ENCODE measurements around the gene CCNQ. TPM values are rescaled to one million over a fixed set of nuclear protein-coding genes. Genes with fewer than 3 reads are reported as not detected.

CCNQ gene
- total RNA-seq, result 10 to 100 TPM; 26.9 to 27.6 TPM
- polyA plus RNA-seq (ENCODE audit: insufficient read depth, low read depth, low replicate concordance), result 19.6 TPM
- long read RNA-seq, donor 1, transcript CCNQ-204 (5 exons, 1,306 nt), result major isoform, 7 of 13 reads
- long read RNA-seq, donor 1, partial matches to known transcripts, result 0 of 13 reads
- long read RNA-seq, donor 1, other reads (novel, unspliced or antisense), result 0 of 13 reads
- long read RNA-seq, donor 2, partial matches to known transcripts, result 88 of 122 reads
- long read RNA-seq, donor 2, other reads (novel, unspliced or antisense), result 28 of 122 reads

DNA sequence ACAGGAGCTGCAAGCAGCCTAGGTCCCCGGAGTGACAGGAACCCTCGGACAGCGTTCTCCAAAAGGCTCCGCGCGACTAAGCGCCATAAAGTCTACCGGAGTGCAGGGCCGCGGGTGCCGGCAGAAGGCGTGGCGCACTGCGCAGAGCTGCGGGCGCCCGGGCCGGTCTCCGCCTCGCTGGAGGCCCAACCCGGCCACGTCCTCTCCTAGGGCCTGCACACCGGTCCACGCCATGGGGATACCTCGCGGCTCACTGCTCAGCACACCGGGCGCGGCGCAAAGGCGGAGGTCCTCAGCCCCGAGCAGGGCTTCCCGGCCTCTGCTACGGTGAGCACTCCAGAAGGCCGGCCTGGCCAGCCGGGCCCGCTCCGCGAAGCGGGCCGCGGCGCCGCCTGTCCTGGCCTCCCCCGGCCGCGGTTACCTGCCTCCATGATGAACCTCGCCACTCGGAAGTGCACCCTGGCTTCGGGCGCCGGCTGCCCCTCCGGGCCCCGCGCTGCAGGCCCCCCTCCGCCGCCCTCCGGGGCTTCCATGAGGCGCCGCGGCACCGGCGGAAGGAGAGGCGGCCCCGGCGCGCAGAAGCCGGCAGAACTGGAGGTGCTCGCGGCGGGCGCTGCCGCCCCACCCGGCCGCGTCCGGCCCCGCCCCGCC, at the start of gene CCNQ:
Gene CCNQ (minus strand): TSS at position 599 of the 651 bp plus-strand sequence. CDS start 66 bp downstream, at position 533.
- TF ChIP-seq, protein P1, sequence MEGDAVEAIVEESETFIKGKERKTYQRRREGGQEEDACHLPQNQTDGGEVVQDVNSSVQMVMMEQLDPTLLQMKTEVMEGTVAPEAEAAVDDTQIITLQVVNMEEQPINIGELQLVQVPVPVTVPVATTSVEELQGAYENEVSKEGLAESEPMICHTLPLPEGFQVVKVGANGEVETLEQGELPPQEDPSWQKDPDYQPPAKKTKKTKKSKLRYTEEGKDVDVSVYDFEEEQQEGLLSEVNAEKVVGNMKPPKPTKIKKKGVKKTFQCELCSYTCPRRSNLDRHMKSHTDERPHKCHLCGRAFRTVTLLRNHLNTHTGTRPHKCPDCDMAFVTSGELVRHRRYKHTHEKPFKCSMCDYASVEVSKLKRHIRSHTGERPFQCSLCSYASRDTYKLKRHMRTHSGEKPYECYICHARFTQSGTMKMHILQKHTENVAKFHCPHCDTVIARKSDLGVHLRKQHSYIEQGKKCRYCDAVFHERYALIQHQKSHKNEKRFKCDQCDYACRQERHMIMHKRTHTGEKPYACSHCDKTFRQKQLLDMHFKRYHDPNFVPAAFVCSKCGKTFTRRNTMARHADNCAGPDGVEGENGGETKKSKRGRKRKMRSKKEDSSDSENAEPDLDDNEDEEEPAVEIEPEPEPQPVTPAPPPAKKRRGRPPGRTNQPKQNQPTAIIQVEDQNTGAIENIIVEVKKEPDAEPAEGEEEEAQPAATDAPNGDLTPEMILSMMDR (IDR thresholded peaks at IDR 0.05), result no peak
- no peak for TF ChIP-seq POLR2A (IDR thresholded peaks at IDR 0.05)
- peak within 1 kb of the TSS in 1 of 2 donors; percentile 41 for H3K27ac ChIP-seq
- 0% methylated on average over 8 of the region's 79 CpGs; no CpG with 5 or more reads in 1 of the 2 donors for WGBS, 2 donors
- H3K4me1 ChIP-seq, result peaks cover 2% of the 10 kb centered on the region
- H3K4me3 ChIP-seq, result peak within 1 kb of the TSS; percentile 60 to 74
- H3K27me3 ChIP-seq, result no peaks in the 10 kb centered on the region
- intact Hi-C loops (cut with DNase I; ENCODE audit: low total_unique reads), result no loop called here
- DNase-seq, result no peak
- H3K36me3 ChIP-seq (ENCODE audit: low read depth, missing control alignments), result no peaks in the 10 kb centered on the region
- no peaks in the 10 kb centered on the region for H3K9me3 ChIP-seq

DNA sequence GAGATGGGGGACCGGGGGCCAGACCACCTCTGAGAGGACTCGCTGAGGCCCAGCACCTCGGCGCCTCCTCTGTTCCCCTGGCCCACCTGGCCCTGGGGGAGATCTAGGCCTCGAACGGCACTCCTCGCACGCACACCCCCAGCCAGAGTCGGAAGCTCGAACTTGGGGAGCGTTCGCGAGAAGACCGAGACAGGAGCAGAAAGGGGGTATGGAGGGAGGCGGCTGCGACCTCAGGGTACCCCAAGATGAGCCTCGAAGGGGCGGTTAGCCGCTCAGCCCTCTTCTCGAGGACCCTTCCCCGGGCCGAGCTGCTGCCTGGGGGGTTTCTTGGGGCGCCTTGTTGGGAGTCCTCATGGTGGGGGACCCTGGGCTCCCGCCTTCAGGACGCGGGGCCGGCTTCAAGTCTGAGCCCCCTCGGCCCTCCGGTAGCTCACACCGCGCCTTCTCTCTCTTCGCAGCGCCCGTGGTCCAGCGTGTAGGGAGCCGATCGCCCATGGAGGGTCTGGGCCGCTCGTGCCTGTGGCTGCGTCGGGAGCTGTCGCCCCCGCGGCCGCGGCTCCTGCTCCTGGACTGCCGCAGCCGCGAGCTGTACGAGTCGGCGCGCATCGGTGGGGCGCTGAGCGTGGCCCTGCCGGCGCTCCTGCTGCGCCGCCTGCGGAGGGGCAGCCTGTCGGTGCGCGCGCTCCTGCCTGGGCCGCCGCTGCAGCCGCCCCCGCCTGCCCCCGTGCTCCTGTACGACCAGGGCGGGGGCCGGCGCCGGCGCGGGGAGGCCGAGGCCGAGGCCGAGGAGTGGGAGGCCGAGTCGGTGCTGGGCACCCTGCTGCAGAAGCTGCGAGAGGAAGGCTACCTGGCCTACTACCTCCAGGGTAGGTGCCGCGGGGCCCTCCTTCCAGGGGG, 48.8 kb upstream of the CCNQ start:
- no peak overlapping the region for H3K4me3 ChIP-seq
- H3K4me1 ChIP-seq, result no peaks in the 10 kb centered on the region
- intact Hi-C loops (cut with DNase I; ENCODE audit: low total_unique reads), result no loop called here
- WGBS, 2 donors, result 59% methylated on average over 32 of the region's 85 CpGs; no CpG with 5 or more reads in 1 of the 2 donors
- no peak for DNase-seq
- H3K9me3 ChIP-seq, result no peaks in the 10 kb centered on the region
- H3K27ac ChIP-seq, result no peak overlapping the region
- H3K27me3 ChIP-seq, result no peaks in the 10 kb centered on the region
- H3K36me3 ChIP-seq (ENCODE audit: low read depth, missing control alignments), result no peaks in the 10 kb centered on the region
- no peak for TF ChIP-seq POLR2A (IDR thresholded peaks at IDR 0.05)
- TF ChIP-seq, protein P1 (IDR thresholded peaks at IDR 0.05), result no peak

DNA sequence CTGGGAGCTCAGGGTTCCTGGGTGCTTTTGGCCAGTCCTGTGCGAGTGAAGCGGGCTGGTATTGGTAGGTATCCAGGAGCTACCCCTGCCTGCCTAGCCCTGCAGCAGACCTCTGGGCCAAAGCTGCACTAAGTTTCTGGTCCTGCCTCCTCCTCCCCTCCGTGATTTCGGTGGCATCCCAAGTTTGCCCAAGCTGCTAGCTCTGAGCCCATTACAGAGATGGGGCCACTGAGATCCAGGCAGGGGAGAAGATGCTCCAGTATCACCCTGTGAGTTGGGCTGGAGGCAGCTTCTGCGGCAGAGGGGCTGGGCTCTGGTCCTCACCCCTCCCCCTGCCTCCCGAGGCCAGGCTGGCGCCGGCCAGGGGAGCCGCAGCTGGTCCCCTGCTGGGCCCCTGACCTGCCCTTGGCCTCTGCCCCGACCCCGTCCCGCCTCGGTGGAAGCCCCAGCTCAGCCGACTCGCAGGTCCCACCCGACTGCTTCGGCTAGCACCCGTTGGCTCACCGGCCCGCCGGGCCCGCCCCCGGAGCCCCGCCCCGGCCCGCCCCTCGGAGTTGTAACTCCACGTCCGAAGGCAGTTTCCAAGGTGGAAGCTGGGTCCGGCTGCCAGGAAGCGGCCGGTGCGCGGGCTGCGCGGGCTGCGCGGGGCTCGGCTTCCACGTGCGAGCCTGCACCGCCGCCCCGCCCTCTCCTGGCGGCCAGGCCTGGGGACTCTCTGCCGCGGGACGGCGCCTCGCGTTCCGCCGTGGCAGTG, 47.9 kb upstream of the CCNQ start, which contains the start of gene DUSP9:
Gene DUSP9 (plus strand): TSS at position 584 of the 754 bp plus-strand sequence. CDS start 751 bp downstream, outside the sequence.
- intact Hi-C loops (cut with DNase I; ENCODE audit: low total_unique reads), result no loop called here
- H3K27ac ChIP-seq, result no peak within 1 kb of the TSS
- peak; percentile 21 for DNase-seq
- H3K4me3 ChIP-seq, result no peak within 1 kb of the TSS
- H3K36me3 ChIP-seq (ENCODE audit: low read depth, missing control alignments), result no peaks in the 10 kb centered on the region
- TF ChIP-seq, protein P1 (IDR thresholded peaks at IDR 0.05), result no peak
- TF ChIP-seq POLR2A (IDR thresholded peaks at IDR 0.05), result no peak
- WGBS, 2 donors, result 6% methylated on average over 20 of the region's 53 CpGs; no CpG with 5 or more reads in 1 of the 2 donors
- H3K9me3 ChIP-seq, result no peaks in the 10 kb centered on the region
- H3K4me1 ChIP-seq, result no peaks in the 10 kb centered on the region
- H3K27me3 ChIP-seq, result no peaks in the 10 kb centered on the region

DNA sequence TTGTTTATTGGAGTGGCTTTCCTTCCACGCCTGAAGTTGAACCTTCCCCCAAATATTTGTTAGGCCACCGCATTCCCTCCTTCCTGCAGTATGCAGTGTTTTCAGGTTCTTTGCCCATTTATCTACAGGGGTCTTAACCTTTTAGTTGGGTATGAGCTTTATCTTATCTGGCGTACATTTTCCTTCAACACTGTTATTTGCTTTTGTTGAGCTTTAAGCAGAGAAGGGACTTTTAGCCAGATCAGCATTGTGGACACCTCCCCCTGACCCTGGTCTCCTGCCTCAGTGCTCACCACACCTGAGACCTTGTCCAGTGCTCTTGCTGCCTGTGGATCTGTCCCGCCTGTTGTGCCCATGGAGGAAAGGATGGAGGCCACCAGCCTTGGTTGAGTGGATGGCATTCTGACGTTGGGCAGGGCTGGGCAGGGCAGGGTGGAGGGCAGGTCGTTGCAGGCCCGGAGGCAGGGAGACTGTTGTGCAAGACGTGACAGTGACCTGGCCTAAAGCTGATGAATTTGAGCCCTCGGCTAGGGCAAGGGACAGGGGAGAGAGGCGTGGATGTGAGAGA, 47.1 kb upstream of the CCNQ start:
- H3K36me3 ChIP-seq (ENCODE audit: low read depth, missing control alignments), result no peaks in the 10 kb centered on the region
- intact Hi-C loops (cut with DNase I; ENCODE audit: low total_unique reads), result no loop called here
- H3K9me3 ChIP-seq, result no peaks in the 10 kb centered on the region
- WGBS, 2 donors, result 70 to 85% methylated on average over 10 of the region's 10 CpGs
- H3K27ac ChIP-seq, result no peak overlapping the region
- no peak for DNase-seq
- no peaks in the 10 kb centered on the region for H3K27me3 ChIP-seq
- no peak overlapping the region for H3K4me3 ChIP-seq
- no peaks in the 10 kb centered on the region for H3K4me1 ChIP-seq
- TF ChIP-seq POLR2A (IDR thresholded peaks at IDR 0.05), result no peak
- TF ChIP-seq, protein P1 (IDR thresholded peaks at IDR 0.05), result no peak

All from testis (tissue), 5 donors.